Esophagus squamous epithelium (tissue), 5 donors: ENCODE data around the gene RASA3. TPM values are rescaled to one million over a fixed set of nuclear protein-coding genes. Genes with fewer than 3 reads are reported as not detected.
A peak's percentile ranks its signal among the peaks of the same experiment; 100 is the strongest.

Experiments used
- DNase-seq: peaks from one replicate; lab custom pipeline; 2025; lab: John Stamatoyannopoulos, UW
- H3K27ac ChIP-seq, 4 donors: fragments of 200-600 bp; sonication (generic); one replicate each; pipeline ENCODE4 v1.5.1; 2016 to 2019; ENCODE audit warnings: mild to moderate bottlenecking in 1 of 4
- H3K27me3 ChIP-seq, 4 donors: fragments of 200-600 bp; sonication (generic); 1 replicate in 3 of 4; 2 replicates in 1 of 4; pipeline versions ENCODE4 v1.5.1 to v1.6.0; 2017 to 2021; ENCODE audit warnings: antibody characterized with exemption in 1 of 4
- H3K36me3 ChIP-seq, 3 donors: fragments of 200-600 bp; sonication (generic); one replicate each; pipeline ENCODE4 v1.5.1; 2016 to 2019
- H3K4me1 ChIP-seq, 3 donors: fragments of 200-600 bp; sonication (generic); one replicate each; pipeline ENCODE4 v1.5.1; 2017 to 2019
- H3K4me3 ChIP-seq, 4 donors: fragments of 200-600 bp; sonication (generic); 1 replicate in 3 of 4; 2 replicates in 1 of 4; pipeline ENCODE4 v1.5.1; 2016 to 2019; ENCODE audit warnings: mild to moderate bottlenecking in 2 of 4, moderate library complexity in 1 of 4
- H3K9me3 ChIP-seq, 3 donors: fragments of 200-600 bp; sonication (generic); one replicate each; pipeline ENCODE4 v1.5.1; 2016 to 2019
- POLR2A ChIP-seq, 4 donors: fragments of 450-650 bp; IDR thresholded peaks; one replicate each; pipeline ENCODE4 v1.6.1; 2017; ENCODE audit warnings: antibody characterized with exemption in 4 of 4, mild to moderate bottlenecking in 4 of 4, moderate library complexity in 3 of 4
- WGBS, 2 donors: methylation state at CpG; one replicate each; pipeline ENCODE4 v1.1.5; 2018; 5-methylcytosine and 5-hydroxymethylcytosine counted together
- intact Hi-C: fragments of 100-400 bp; cut with DNase I; formaldehyde crosslinking; loops from one replicate; pipeline ENCODE4 v1.15.0; 2022
- total RNA-seq, 4 donors: library from RNA; depleted of rRNA; stranded (reverse); fragments of >200 nt; gene quantifications; one replicate each; pipeline ENCODE4 v1.1.0, GENCODE V29; 2016
- TF ChIP-seq, protein P1 (sequence below), 6 experiments: fragments of 450-650 bp in 4 of 6; fragments of 200-600 bp in 2 of 6; sonication (generic) in 2 of 6; IDR thresholded peaks; one replicate each; pipeline ENCODE4 v1.5.1; 2016 to 2019; ENCODE audit warnings: antibody characterized with exemption in 6 of 6, mild to moderate bottlenecking in 4 of 6, moderate library complexity in 4 of 6
- donor health status: DM: yes; HTN: yes; CAD: no.

Gene RASA3
- total RNA-seq, 4 donors from 2014 or later, result 1.4 to 8.8 (median 3.1) TPM

DNA sequence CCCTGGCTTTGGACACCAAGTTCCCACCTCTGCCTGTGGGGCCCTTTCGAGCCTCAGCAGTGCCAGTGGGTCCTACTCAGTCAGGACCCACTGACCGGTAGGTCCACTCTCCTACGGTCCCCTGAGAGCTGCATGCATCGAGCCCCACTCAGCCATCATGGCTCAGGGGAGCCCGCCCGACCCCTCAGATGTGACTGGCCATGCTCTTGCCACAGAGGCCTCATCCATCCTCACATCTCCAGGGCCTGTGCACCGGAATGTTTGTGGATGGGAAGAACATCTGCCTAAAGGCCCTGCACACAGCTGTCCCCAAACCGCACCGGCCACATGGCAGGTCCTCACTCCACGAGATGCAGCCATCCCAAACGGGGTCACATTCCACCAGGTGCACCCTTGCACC is 105.9 kb downstream of the RASA3 start:
- Histone ChIP-seq H3K9me3 (no peaks in the 10 kb centered on the region), H3K27me3 (no peaks in the 10 kb centered on the region), H3K27ac (peak overlapping the region; percentile 58 to 83 (median 67)), H3K4me3 (no peak overlapping the region), H3K4me1 (peaks cover 10 to 35% (median 19%) of the 10 kb centered on the region in 3 donors), H3K36me3 (peaks cover 0 to 32% (median 0%) of the 10 kb centered on the region in 3 donors)
- intact Hi-C loops, result no loop called here
- no peak for TF ChIP-seq POLR2A (IDR thresholded peaks at IDR 0.05)
- TF ChIP-seq, protein P1, sequence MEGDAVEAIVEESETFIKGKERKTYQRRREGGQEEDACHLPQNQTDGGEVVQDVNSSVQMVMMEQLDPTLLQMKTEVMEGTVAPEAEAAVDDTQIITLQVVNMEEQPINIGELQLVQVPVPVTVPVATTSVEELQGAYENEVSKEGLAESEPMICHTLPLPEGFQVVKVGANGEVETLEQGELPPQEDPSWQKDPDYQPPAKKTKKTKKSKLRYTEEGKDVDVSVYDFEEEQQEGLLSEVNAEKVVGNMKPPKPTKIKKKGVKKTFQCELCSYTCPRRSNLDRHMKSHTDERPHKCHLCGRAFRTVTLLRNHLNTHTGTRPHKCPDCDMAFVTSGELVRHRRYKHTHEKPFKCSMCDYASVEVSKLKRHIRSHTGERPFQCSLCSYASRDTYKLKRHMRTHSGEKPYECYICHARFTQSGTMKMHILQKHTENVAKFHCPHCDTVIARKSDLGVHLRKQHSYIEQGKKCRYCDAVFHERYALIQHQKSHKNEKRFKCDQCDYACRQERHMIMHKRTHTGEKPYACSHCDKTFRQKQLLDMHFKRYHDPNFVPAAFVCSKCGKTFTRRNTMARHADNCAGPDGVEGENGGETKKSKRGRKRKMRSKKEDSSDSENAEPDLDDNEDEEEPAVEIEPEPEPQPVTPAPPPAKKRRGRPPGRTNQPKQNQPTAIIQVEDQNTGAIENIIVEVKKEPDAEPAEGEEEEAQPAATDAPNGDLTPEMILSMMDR (IDR thresholded peaks at IDR 0.05), result no peak
- DNase-seq, result no peak
- WGBS, 2 donors, result 74 to 95% methylated on average over 4 to 8 of the region's 11 CpGs

DNA sequence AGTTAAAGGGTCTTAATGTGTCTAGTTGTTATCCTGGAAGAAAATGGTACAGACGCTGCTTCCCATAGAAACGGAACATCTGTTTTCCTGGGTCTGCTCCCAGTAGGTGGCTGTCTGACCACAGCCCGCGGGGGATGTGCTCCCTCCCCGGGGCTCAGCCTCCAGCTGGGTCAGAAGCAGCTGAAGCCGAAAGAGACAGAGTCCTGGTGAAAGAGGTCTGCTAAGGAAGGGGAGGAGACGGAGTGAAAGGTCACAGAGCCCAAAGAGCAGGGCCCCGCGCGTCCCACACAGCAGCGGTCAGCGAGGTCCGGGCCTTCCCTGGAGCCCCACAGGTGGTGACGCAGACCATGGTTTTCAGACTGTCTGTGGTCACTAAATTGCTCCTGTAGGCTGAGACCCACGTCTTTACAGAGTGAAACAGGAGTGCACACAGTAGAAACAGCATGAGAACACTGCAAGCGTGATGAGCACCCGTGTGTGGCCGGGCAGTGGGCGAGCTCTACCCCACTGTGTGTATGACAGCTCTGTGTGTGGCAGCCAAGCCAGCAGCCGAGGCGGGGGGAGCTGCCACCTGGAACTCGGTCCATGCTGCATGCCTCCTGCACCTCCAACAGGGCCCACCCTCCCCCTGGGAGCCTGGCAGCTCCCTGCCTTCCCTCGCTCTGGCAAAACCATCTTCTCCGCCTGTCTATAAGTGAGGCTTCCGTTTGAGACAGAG is 106.5 kb downstream of the RASA3 start:
- intact Hi-C loops, result no loop called here
- WGBS, 2 donors, result 62 to 63% methylated on average over 19 to 23 of the region's 25 CpGs
- TF ChIP-seq, protein P1 (IDR thresholded peaks at IDR 0.05), result no peak
- TF ChIP-seq POLR2A (IDR thresholded peaks at IDR 0.05), result no peak
- H3K4me1 ChIP-seq, result peaks cover 10 to 30% (median 17%) of the 10 kb centered on the region in 3 donors
- H3K36me3 ChIP-seq, result peaks cover 0 to 38% (median 0%) of the 10 kb centered on the region in 3 donors
- H3K9me3 ChIP-seq, result no peaks in the 10 kb centered on the region
- peak overlapping the region; percentile 58 to 83 (median 67) for H3K27ac ChIP-seq
- no peak for DNase-seq
- no peaks in the 10 kb centered on the region for H3K27me3 ChIP-seq
- H3K4me3 ChIP-seq, result no peak overlapping the region

DNA sequence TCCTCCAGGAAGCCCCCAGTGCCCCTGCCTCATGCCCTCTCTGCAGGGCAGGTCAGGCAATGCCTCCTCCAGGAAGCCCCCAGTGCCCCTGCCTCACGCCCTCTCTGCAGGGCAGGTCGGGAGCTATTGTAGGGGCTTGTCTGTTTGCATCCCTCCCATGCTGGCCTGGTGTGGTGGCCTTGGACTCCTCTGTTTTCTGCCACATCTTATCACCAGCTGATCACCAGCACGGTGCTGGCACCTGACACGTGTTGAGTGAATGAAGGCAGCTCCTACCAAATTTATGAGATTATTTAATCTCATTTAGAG is 107.1 kb downstream of the RASA3 start:
- Histone ChIP-seq H3K9me3 (no peaks in the 10 kb centered on the region), H3K27me3 (no peaks in the 10 kb centered on the region), H3K27ac (peak overlapping the region in 2 of 4 donors; percentile 74 to 83), H3K4me1 (peaks cover 10 to 30% (median 17%) of the 10 kb centered on the region in 3 donors), H3K4me3 (no peak overlapping the region), H3K36me3 (peaks cover 0 to 43% (median 0%) of the 10 kb centered on the region in 3 donors)
- WGBS, 2 donors, result 50 to 81% methylated on average over 2 to 4 of the region's 4 CpGs
- intact Hi-C loops, result no loop called here
- TF ChIP-seq POLR2A (IDR thresholded peaks at IDR 0.05), result no peak
- TF ChIP-seq, protein P1 (IDR thresholded peaks at IDR 0.05), result no peak
- no peak for DNase-seq

DNA sequence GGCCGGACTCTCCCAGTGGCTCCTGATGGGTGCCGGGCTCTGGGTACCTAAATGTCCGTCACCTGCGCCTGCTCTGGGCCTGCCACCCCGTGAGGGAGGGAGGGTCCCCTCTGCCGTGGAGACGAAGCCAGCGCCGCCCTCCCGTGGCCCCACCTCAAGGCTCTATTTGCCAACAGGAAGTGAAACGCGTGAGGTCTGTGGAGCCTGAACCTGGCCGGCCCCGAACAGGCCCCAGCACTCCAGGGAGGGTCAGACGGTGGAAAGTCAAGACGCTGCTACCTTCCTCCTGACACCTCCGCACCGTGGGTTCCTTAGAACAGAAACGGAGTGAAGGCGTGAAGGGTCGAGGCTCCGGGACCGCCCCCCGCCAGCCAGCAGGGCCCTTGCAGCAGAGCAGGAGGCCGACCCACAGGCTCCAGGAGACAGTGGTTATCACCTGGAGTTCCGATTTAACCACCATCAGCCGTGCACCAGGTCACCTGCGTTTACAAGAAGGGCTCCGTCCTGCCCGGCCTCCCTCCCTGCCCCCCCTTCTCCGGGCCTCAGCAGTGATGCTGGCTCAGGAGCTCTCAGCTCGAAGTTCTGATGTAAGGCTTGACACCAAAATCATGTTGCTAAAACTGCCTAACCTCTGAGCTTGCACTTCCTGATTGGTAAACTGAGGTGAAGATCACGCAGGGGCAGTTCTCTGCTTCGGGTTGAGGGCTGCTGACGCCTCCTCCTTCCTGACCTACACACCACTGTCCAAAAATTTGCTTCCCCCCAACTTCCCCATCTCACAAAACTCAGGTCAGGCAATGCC is 107.6 kb downstream of the RASA3 start:
- intact Hi-C loops, result no loop called here
- H3K4me3 ChIP-seq, result no peak overlapping the region
- 75 to 89% methylated on average over 9 of the region's 35 CpGs for WGBS, 2 donors
- TF ChIP-seq, protein P1 (IDR thresholded peaks at IDR 0.05), result no peak
- no peak for TF ChIP-seq POLR2A (IDR thresholded peaks at IDR 0.05)
- H3K4me1 ChIP-seq, result peaks cover 10 to 30% (median 17%) of the 10 kb centered on the region in 3 donors
- H3K27ac ChIP-seq, result peak overlapping the region in 1 of 4 donors; percentile 83
- H3K27me3 ChIP-seq, result no peaks in the 10 kb centered on the region
- no peaks in the 10 kb centered on the region for H3K9me3 ChIP-seq
- H3K36me3 ChIP-seq, result peaks cover 0 to 46% (median 0%) of the 10 kb centered on the region in 3 donors
- DNase-seq, result no peak
